HepG2 (cell line): ENCODE measurements around the gene SYDE2. TPM values are rescaled to one million over a fixed set of nuclear protein-coding genes. Genes with fewer than 3 reads are reported as not detected.

ENCODE experiments used
- ATAC-seq: fragments of 200-7000 bp; cut with Tn5 transposase; 3 replicates; pipeline ENCODE4 v1.9.1; 2020; ENCODE audit warnings: mild to moderate bottlenecking, moderate library complexity
- BruUV-seq: library from RNA; stranded (reverse); fragments of 400-500 nt; replicated peaks from 2 replicates; lab custom pipeline; 2021; lab: Mats Ljungman, UMichigan
- CTCF ChIA-PET: fragments of 300-600 bp; formaldehyde crosslinking; extraction: SDS; loops from one replicate; lab custom pipeline; 2021; ENCODE audit warnings: low total read pairs, inconsistent platforms, low intra/inter-chr PET ratio; lab: Yijun Ruan, JAX
- POLR2A ChIA-PET: fragments of 350-600 bp; sonication (Branson Sonifier 250); formaldehyde crosslinking; loops from one replicate; lab custom pipeline; 2020; ENCODE audit warnings: antibody characterized with exemption, inconsistent platforms; lab: Yijun Ruan, JAX
- DNase-seq: peaks from one replicate; pipeline ENCODE4 v3.0.0-alpha.2; 2015; ENCODE audit warnings: low spot score
- FAIRE-seq: peaks from 3 replicates; lab custom pipeline; 2011; peaks lifted over from hg19 to GRCh38; lab: Jason Lieb, UNC
- H2AFZ ChIP-seq: one replicate; pipeline ENCODE4 v1.6.1; 2011; ENCODE audit warnings: low read length, inconsistent platforms
- H3K27ac ChIP-seq: fragments of 300-600 bp; 3 replicates; pipeline ENCODE4 v1.8.0; 2011; ENCODE audit warnings: mixed run types, mild to moderate bottlenecking, mixed read lengths, low read length, inconsistent platforms; ENCODE audit not compliant: insufficient read depth; ENCODE audit errors: extremely low read length
- H3K27me3 ChIP-seq, 2 experiments: fragments of 200-600 bp in 1 of 2; 2 replicates in 1 of 2; 3 replicates in 1 of 2; pipeline versions ENCODE4 v1.6.0 to v1.8.0; 2011; ENCODE audit warnings: low read length in 2 of 2, mild to moderate bottlenecking in 2 of 2, moderate library complexity in 2 of 2, inconsistent platforms in 1 of 2; ENCODE audit not compliant: insufficient read depth in 2 of 2, control insufficient read depth in 1 of 2
- H3K36me3 ChIP-seq, 2 experiments: fragments of 200-600 bp in 1 of 2; replicated peaks in 1 of 2; 2 replicates in 1 of 2; 3 replicates in 1 of 2; pipeline versions ENCODE4 v1.5.1 to v1.8.0; 2011; ENCODE audit warnings: low read length in 2 of 2, inconsistent platforms in 1 of 2; ENCODE audit not compliant: insufficient read depth in 2 of 2, control insufficient read depth in 1 of 2
- H3K4me1 ChIP-seq: 2 replicates; pipeline ENCODE4 v1.5.1; 2012; ENCODE audit warnings: low read length, inconsistent platforms; ENCODE audit not compliant: insufficient read depth
- H3K4me2 ChIP-seq: 2 replicates; pipeline ENCODE4 v1.6.0; 2011; ENCODE audit warnings: low read depth, low read length, inconsistent platforms
- H3K4me3 ChIP-seq, 3 experiments: fragments of 200-600 bp in 1 of 3; sonication (generic), shearing (Covaris generic) in 1 of 3; replicated peaks in 1 of 3; 2 replicates each; pipeline ENCODE4 v1.5.1; 2011 to 2016; ENCODE audit warnings: low read length in 3 of 3, inconsistent platforms in 2 of 3, low read depth in 2 of 3, mild to moderate bottlenecking in 2 of 3, control low read depth in 1 of 3, mixed read lengths in 1 of 3; ENCODE audit not compliant: insufficient read depth in 1 of 3
- H3K79me2 ChIP-seq: one replicate; pipeline ENCODE4 v1.6.1; 2011; ENCODE audit warnings: low read length, inconsistent platforms; ENCODE audit not compliant: insufficient read depth
- H3K9ac ChIP-seq: 2 replicates; pipeline ENCODE4 v1.6.0; 2011; ENCODE audit warnings: mild to moderate bottlenecking, low read depth, low read length, inconsistent platforms; ENCODE audit not compliant: insufficient read depth
- H3K9me3 ChIP-seq: 2 replicates; pipeline ENCODE4 v1.5.1; 2012; ENCODE audit warnings: mild to moderate bottlenecking, low read length
- H4K20me1 ChIP-seq: 2 replicates; pipeline ENCODE4 v1.6.0; 2011; ENCODE audit warnings: inconsistent platforms, mild to moderate bottlenecking, low read length, moderate library complexity; ENCODE audit not compliant: insufficient read depth
- ATF5 ChIP-seq: sonication (generic); formaldehyde crosslinking; IDR thresholded peaks from 2 replicates; pipeline ENCODE4 v1.4.0; 2020; ENCODE audit warnings: mild to moderate bottlenecking, low read depth, missing genetic modification reagents
- CBX2 ChIP-seq, 2 experiments: fragments of 200-600 bp in 1 of 2; sonication (generic); formaldehyde crosslinking in 1 of 2; IDR thresholded peaks; 2 replicates each; pipeline versions ENCODE4 v1.7.0 to v1.8.1; 2018 to 2022; ENCODE audit warnings: low read depth in 2 of 2, low read length in 1 of 2, mild to moderate bottlenecking in 1 of 2, missing genetic modification reagents in 1 of 2
- HMGXB4 ChIP-seq, 2 experiments: sonication (generic) in 1 of 2; formaldehyde crosslinking in 1 of 2; IDR thresholded peaks; 2 replicates each; pipeline versions ENCODE4 v1.4.0 to v1.6.1; 2018 to 2020; ENCODE audit warnings: missing genetic modification reagents in 2 of 2, borderline replicate concordance in 1 of 2, low read depth in 1 of 2, mild to moderate bottlenecking in 1 of 2, missing biosample characterization in 1 of 2
- MAZ ChIP-seq, 2 experiments: sonication (generic) in 1 of 2; formaldehyde crosslinking in 1 of 2; IDR thresholded peaks; 2 replicates each; pipeline versions ENCODE4 v1.5.0 to v1.6.1; 2012 to 2020; ENCODE audit warnings: low read depth in 2 of 2, mild to moderate bottlenecking in 2 of 2, borderline replicate concordance in 1 of 2, improper control_type of control experiment in 1 of 2, low read length in 1 of 2, missing genetic modification reagents in 1 of 2, moderate library complexity in 1 of 2
- PAXIP1 ChIP-seq: sonication (generic); formaldehyde crosslinking; conservative IDR thresholded peaks from 2 replicates; pipeline ENCODE4 v1.4.0; 2020; ENCODE audit warnings: mild to moderate bottlenecking, missing genetic modification reagents, moderate library complexity
- SALL2 ChIP-seq: sonication (generic); formaldehyde crosslinking; IDR thresholded peaks from 2 replicates; pipeline ENCODE4 v1.8.1; 2023; ENCODE audit warnings: mild to moderate bottlenecking, missing genetic modification reagents, inconsistent platforms
- SOX5 ChIP-seq: IDR thresholded peaks from 2 replicates; pipeline ENCODE4 v1.6.1; 2016; ENCODE audit warnings: borderline replicate concordance
- TMF1 ChIP-seq: sonication (generic); formaldehyde crosslinking; IDR thresholded peaks from 2 replicates; pipeline ENCODE4 v1.8.1; 2022; ENCODE audit warnings: low read depth, missing genetic modification reagents
- ZNF264 ChIP-seq: sonication (generic); formaldehyde crosslinking; IDR thresholded peaks from 2 replicates; pipeline ENCODE4 v1.4.0; 2020; ENCODE audit warnings: missing genetic modification reagents
- whole genome bisulfite sequencing: methylation state at CpG from one replicate; pipeline ENCODE4 v1.1.6; 2017; ENCODE audit warnings: low lambda C conversion rate; 5-methylcytosine and 5-hydroxymethylcytosine counted together
- in situ Hi-C: cut with HindIII; loops from 2 replicates; pipeline ENCODE4 v1.10.0; 2017; ENCODE audit warnings: low pct_unique_long_range_greater_than_20kb; ENCODE audit not compliant: extremely low pct_ligation_motif_present
- intact Hi-C: fragments of 100-400 bp; cut with micrococcal nuclease; formaldehyde crosslinking; loops from one replicate; pipeline ENCODE4 v1.10.0; 2022; ENCODE audit not compliant: unreplicated experiment
- polyA plus RNA-seq, 8 experiments: library from polyadenylated mRNA; depleted of rRNA in 3 of 8; stranded (reverse) in 7 of 8; unstranded in 1 of 8; fragments of >200 nt; fragmentation: Illumina TruSeq in 4 of 8; extraction: Trizol in 4 of 8; gene quantifications; 2 replicates each; pipeline versions ENCODE4 v1.2.1 to v1.2.3, GENCODE V29; 2011 to 2016; ENCODE audit warnings: low read depth in 4 of 8, missing spikeins in 1 of 8, mixed read lengths in 1 of 8; ENCODE audit not compliant: insufficient read depth in 1 of 8
- total RNA-seq, 5 experiments: library from RNA; depleted of rRNA; stranded (reverse); fragments of >200 nt; fragmentation: Illumina TruSeq; extraction: Trizol; gene quantifications; 2 replicates each; pipeline ENCODE4 v1.2.3, GENCODE V29; 2016; ENCODE audit warnings: low read depth in 1 of 5

SYDE2 gene
- total and polyA plus RNA-seq, 2 of the 13 experiments (the other 11 are each of a cell fraction or from before 2014, with no cell fraction given): 1.8 to 5.3 TPM

- TF ChIP-seq PAXIP1 (CRISPR knock-in tag): no peak
- TF ChIP-seq CBX2 (IDR thresholded peaks at IDR 0.05; ENCODE audit: low read depth, low read length): peak; percentile 66; the same call in 1 of the 2 replicates
- no peak for TF ChIP-seq CBX2 (CRISPR knock-in tag; IDR thresholded peaks at IDR 0.05; ENCODE audit: low read depth)
- TF ChIP-seq TMF1 (CRISPR knock-in tag): 0 out of 2 replicates have a peak, but pooled peaks have one; percentile 16
- TF ChIP-seq, all 625 proteins: peak for 4
Measured at GRCh38 chr1:85202092-85202863, 1.5 kb upstream of the SYDE2 start (continued).

- Histone ChIP-seq H3K9me3 (no peaks in the 10 kb centered on the region), H2AFZ (peak overlapping the region; percentile 59), H3K4me2 (peak overlapping the region; percentile 94), H3K27me3 (no peaks in the 10 kb centered on the region; a peak in 1 of 5 replicates), H3K4me1 (peaks cover 22% of the 10 kb centered on the region), H3K27ac (peak overlapping the region; percentile 86), H3K9ac (peak overlapping the region; percentile 91), H3K79me2 (peaks cover 25% of the 10 kb centered on the region), H4K20me1 (no peaks in the 10 kb centered on the region), H3K4me3 (peak overlapping the region; percentile 85 to 97 (median 85)), H3K36me3 (no peaks in the 10 kb centered on the region)
- FAIRE-seq (no peak), DNase-seq (peak; percentile 52), ATAC-seq (peak; percentile 88)
- no TSS peak for BruUV-seq
- CTCF ChIA-PET: no interaction called here
- WGBS: 1% methylated on average over 29 of the region's 81 CpGs
- in situ Hi-C loops: no loop called here
- intact Hi-C loops: loop anchor here (2.0 kb wide), 2 partner anchors 57 to 257 kb away; partner anchors contain the start of gene C1orf52
- POLR2A ChIA-PET: no interaction called here
- TF ChIP-seq ATF5 (CRISPR knock-in tag) (no peak), MAZ (IDR thresholded peaks at IDR 0.05; ENCODE audit: borderline replicate concordance, low read depth, low read length) (no peak), MAZ (CRISPR knock-in tag; IDR thresholded peaks at IDR 0.05; ENCODE audit: low read depth) (peak; percentile 48; the same call in 1 of the 2 replicates), SOX5 (no peak), HMGXB4 (CRISPR knock-in tag; IDR thresholded peaks at IDR 0.05; ENCODE audit: borderline replicate concordance in 1 of 2, low read depth in 1 of 2) (peak in 1 of 2 experiments; percentile 62; a peak in 1 of 4 replicates), SALL2 (CRISPR knock-in tag) (peak; percentile 39; the same call in 1 of the 2 replicates), ZNF264 (CRISPR knock-in tag) (no peak)
Measured at GRCh38 chr1:85201340-85202091, 700 bp upstream of the SYDE2 start.
